ENCODE measurements around the gene CROT.

The CROT gene

GRCh38 chr7:87375662-87376435 is 30.4 kb downstream of the CROT start:
- Histone ChIP-seq H3K27ac (no peak overlapping the region), H3K4me3 (no peak overlapping the region)
- no peak for TF ChIP-seq CTCF (IDR thresholded peaks at IDR 0.05)
- DNase-seq (ENCODE audit: low spot score) = no peak

GRCh38 chr7:87380905-87381304 is 35.4 kb downstream of the CROT start:
- DNase-seq (ENCODE audit: low spot score) = no peak
- Histone ChIP-seq H3K27ac (no peak overlapping the region), H3K4me3 (no peak overlapping the region)
- TF ChIP-seq CTCF (IDR thresholded peaks at IDR 0.05) = no peak

GRCh38 chr7:87391020-87391701 is 45.7 kb downstream of the CROT start:
- DNase-seq (ENCODE audit: low spot score) = no peak
- no peak for TF ChIP-seq CTCF (IDR thresholded peaks at IDR 0.05)
- no peak overlapping the region for H3K27ac ChIP-seq
- H3K4me3 ChIP-seq = no peak overlapping the region

GRCh38 chr7:87395442-87396020 is 50.1 kb downstream of the CROT start:
- Histone ChIP-seq H3K4me3 (no peak overlapping the region), H3K27ac (no peak overlapping the region)
- no peak for TF ChIP-seq CTCF (IDR thresholded peaks at IDR 0.05)
- no peak for DNase-seq (ENCODE audit: low spot score)

- DNase-seq (ENCODE audit: low spot score) = no peak
- no peak overlapping the region for H3K27ac ChIP-seq
- TF ChIP-seq CTCF (IDR thresholded peaks at IDR 0.05) = no peak
- no peak overlapping the region for H3K4me3 ChIP-seq
Observed at GRCh38 chr7:87398446-87398845, 53.0 kb downstream of the CROT start.

- TF ChIP-seq CTCF (IDR thresholded peaks at IDR 0.05) = no peak
- Histone ChIP-seq H3K27ac (no peak overlapping the region), H3K4me3 (no peak overlapping the region)
Observed at GRCh38 chr7:87404674-87405073, 59.2 kb downstream of the CROT start.

More at GRCh38 chr7:87404674-87405073, 59.2 kb downstream of the CROT start:
- no peak for DNase-seq (ENCODE audit: low spot score)

All from coronary artery (tissue), 2 donors.